ENCODE data around the gene PAQR5.
"Not testable (repeated sequence)": the region's sequence is repeated elsewhere in the genome, so short reads cannot be mapped to it uniquely, and the experiment has no call there.

The PAQR5 gene

DNA sequence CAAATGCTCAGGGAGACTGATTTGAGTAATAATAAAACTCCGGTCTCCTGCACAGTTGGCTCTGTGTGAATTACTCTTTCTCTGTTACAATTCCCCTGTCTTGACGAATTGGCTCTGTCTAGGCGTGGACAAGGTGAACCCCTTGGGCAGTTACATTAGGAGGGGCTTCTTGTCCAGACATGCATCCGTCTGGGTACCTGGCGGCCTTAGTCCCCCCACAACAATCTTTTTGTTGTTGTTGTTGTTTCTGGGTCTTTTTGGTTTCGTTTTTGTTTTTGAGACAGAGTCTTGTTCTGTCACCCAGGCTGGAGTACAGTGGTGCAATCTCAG lies 40.5 kb downstream of the PAQR5 start:
- peaks cover 11% of the 10 kb centered on the region for H3K4me1 Mint-ChIP-seq (ENCODE audit: low read depth)
- H3K4me3 Mint-ChIP-seq; H3K27ac Mint-ChIP-seq; intact Hi-C loops (cut with micrococcal nuclease); H3K9me3 Mint-ChIP-seq; H3K27me3 Mint-ChIP-seq; H3K36me3 Mint-ChIP-seq (ENCODE audit: low read depth): not testable (repeated sequence)

DNA sequence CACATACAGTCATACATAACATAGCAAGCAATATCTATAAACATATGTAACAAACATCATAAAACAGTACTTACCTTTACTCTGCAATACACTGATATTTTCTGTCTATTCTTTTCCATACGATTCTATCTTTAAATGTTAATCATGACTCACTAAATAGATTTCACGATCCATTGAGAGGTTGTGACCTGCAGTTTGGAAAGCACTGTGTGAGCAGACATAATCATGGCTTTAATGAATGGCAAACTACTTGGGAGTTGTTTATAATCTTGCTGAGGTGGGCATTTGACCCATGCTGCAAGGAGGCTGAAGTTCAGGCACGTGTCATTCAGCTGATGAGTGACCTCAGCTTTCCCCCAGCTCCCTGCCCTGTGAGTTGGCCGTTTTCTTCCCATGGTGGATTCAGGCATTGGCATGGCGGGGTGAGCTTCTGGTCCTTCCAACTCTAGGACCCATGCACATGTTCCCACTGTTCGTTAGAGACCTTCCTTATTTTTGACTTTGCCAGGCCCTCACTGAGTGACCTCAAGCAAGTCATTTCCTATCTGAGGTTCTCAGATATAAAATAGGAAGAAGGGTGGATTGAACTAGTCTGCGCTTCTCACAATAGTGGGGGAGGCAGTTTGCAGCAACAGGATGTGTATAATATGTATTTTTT lies 41.7 kb downstream of the PAQR5 start:
- Mint-ChIP-seq H3K27me3 (no peaks in the 10 kb centered on the region), H3K4me3 (no peak overlapping the region)

DNA sequence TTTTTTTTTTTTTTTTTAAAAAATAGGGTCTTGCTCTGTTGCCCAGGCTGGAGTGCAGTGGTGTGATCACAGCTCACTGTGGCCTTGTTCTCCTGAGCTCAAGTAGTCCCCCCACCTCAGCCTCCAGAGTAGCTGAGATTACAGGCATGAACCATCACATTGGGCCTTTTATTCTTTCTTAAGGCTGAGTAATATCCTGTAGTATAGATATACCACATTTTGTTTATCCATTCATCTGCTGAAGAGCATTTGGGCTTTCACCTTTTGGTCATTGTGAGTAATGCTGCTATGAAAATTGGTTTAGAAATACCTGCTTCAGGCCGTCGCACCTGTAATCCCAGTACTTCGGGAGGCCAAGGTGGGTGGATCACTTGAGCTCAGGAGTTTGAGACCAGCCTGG lies 42.6 kb downstream of the PAQR5 start:
- intact Hi-C loops (cut with micrococcal nuclease), result no loop called here
- no peak overlapping the region for H3K4me3 Mint-ChIP-seq
- H3K36me3 Mint-ChIP-seq (ENCODE audit: low read depth), result no peaks in the 10 kb centered on the region
- peaks cover 11% of the 10 kb centered on the region for H3K4me1 Mint-ChIP-seq (ENCODE audit: low read depth)
- no peaks in the 10 kb centered on the region for H3K27me3 Mint-ChIP-seq
- H3K27ac Mint-ChIP-seq, result no peak overlapping the region
- H3K9me3 Mint-ChIP-seq, result no peaks in the 10 kb centered on the region

More for the DNA sequence above, 41.7 kb downstream of the PAQR5 start:
- H3K36me3 Mint-ChIP-seq (ENCODE audit: low read depth), result no peaks in the 10 kb centered on the region
- peaks cover 11% of the 10 kb centered on the region for H3K4me1 Mint-ChIP-seq (ENCODE audit: low read depth)
- H3K9me3 Mint-ChIP-seq, result no peaks in the 10 kb centered on the region
- no peak overlapping the region for H3K27ac Mint-ChIP-seq
- intact Hi-C loops (cut with micrococcal nuclease), result no loop called here

DNA sequence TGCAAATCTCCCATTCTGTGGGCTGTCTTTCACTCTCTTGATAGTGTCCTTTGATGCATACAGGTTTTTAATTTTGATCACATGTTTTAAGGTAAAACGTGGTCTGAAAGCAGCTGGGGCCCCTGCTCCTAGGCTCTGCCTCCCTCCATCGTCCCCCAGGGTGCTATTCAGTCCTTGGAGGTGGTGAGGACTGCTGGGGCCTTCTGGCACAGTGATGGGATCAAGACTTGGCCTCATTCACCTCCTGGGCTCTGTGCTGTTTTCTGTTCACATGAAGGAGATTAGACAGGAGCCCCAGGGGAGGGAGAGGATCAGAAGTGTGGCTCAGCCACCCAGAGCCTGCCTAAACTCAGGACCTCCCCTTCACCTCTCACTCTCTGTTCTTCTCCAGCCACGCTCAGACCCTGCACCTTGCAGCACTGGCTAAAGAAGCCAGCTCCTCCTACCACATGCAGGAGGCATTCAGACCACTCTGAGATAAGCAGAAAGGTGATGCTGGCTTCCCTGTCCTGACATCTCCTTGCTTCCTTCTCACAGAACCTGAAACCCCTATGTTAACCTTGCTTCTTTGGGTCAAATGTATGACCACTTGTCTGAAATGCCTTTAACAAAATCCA lies 43.9 kb downstream of the PAQR5 start:
- H3K4me3 Mint-ChIP-seq, result no peak overlapping the region
- H3K36me3 Mint-ChIP-seq (ENCODE audit: low read depth), result no peaks in the 10 kb centered on the region
- H3K27me3 Mint-ChIP-seq, result no peaks in the 10 kb centered on the region
- H3K4me1 Mint-ChIP-seq (ENCODE audit: low read depth), result peaks cover 11% of the 10 kb centered on the region
- intact Hi-C loops (cut with micrococcal nuclease), result no loop called here
- no peak overlapping the region for H3K27ac Mint-ChIP-seq
- H3K9me3 Mint-ChIP-seq, result no peaks in the 10 kb centered on the region

DNA sequence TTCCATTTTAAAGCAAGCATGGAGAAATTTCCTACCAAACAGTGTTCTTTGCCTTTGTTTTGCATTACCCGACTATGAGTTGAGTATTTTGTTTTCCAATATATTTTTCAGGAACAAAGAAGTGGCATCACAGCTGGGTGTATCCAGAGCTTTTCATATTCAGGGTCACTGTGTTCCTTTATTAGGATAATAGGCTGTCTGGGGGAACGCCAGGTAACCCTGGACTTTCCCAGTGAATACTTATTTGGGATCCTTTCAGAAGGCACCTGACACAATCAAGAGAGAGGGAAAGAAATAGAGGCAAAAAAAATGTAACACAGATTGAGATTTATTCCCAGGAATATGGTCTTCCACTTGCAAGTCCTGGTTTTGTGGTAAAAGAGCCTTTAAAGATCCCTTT lies 44.4 kb downstream of the PAQR5 start:
- H3K36me3 Mint-ChIP-seq (ENCODE audit: low read depth), result no peaks in the 10 kb centered on the region
- H3K4me1 Mint-ChIP-seq (ENCODE audit: low read depth), result peaks cover 11% of the 10 kb centered on the region
- intact Hi-C loops (cut with micrococcal nuclease), result no loop called here
- H3K27ac Mint-ChIP-seq, result no peak overlapping the region
- no peaks in the 10 kb centered on the region for H3K9me3 Mint-ChIP-seq
- H3K27me3 Mint-ChIP-seq, result no peaks in the 10 kb centered on the region
- no peak overlapping the region for H3K4me3 Mint-ChIP-seq

GRCh38 chr15:69344238-69344637 lies 45.5 kb downstream of the PAQR5 start:
- Mint-ChIP-seq H3K9me3 (no peaks in the 10 kb centered on the region), H3K4me3 (no peak overlapping the region), H3K27me3 (no peaks in the 10 kb centered on the region), H3K27ac (no peak overlapping the region), H3K36me3 (ENCODE audit: low read depth) (no peaks in the 10 kb centered on the region), H3K4me1 (ENCODE audit: low read depth) (peaks cover 6% of the 10 kb centered on the region)
- intact Hi-C loops (cut with micrococcal nuclease), result no loop called here

- H3K36me3 Mint-ChIP-seq (ENCODE audit: low read depth), result no peaks in the 10 kb centered on the region
- no peaks in the 10 kb centered on the region for H3K9me3 Mint-ChIP-seq
- H3K4me1 Mint-ChIP-seq (ENCODE audit: low read depth), result no peaks in the 10 kb centered on the region
- H3K27ac Mint-ChIP-seq, result no peak overlapping the region
- intact Hi-C loops (cut with micrococcal nuclease), result no loop called here
- H3K27me3 Mint-ChIP-seq, result no peaks in the 10 kb centered on the region
- H3K4me3 Mint-ChIP-seq, result no peak overlapping the region
Measured at GRCh38 chr15:69346112-69346511, 47.4 kb downstream of the PAQR5 start.

DNA sequence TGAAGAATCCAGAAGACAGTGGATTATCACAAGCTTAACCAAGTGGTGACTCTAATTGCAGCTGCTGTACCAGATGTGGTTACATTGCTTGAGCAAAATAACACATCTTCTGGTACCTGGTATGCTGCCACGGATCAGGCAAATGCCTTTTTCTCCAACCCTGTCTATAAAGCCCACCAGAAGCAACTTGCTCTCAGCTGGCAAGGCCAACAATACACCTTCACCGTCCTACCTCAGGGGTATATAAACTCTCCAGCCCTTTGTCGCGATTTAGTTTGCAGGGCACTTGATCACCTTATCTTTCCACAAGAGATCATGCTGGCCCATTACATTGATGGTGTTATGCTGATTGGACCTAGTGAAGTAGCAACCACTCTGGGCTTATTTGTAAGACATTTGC lies 52.6 kb downstream of the PAQR5 start:
- H3K9me3 Mint-ChIP-seq, result no peaks in the 10 kb centered on the region
- no peaks in the 10 kb centered on the region for H3K36me3 Mint-ChIP-seq (ENCODE audit: low read depth)
- intact Hi-C loops (cut with micrococcal nuclease), result no loop called here
- H3K27ac Mint-ChIP-seq, result no peak overlapping the region
- H3K27me3 Mint-ChIP-seq, result no peaks in the 10 kb centered on the region
- no peaks in the 10 kb centered on the region for H3K4me1 Mint-ChIP-seq (ENCODE audit: low read depth)
- no peak overlapping the region for H3K4me3 Mint-ChIP-seq

DNA sequence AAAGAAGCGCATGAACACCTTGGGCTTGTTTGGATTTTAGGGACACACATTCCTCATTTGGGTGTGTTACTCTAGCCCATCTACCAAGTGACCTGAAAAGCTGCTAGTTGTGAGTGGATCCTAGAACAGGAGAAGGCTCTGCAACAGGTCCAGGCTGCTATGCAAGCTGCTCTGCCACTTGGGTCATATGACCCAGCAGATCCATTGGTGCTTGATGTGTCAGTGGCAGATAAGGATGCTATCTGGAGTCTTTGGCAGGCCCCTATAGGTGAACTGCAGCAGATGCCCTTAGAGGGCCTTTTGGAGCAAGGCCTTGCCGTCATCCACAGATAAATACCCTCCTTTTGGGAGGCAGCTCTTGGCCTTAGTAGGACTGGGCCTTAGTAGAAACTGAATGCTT lies 53.2 kb downstream of the PAQR5 start:
- H3K9me3 Mint-ChIP-seq, result no peaks in the 10 kb centered on the region
- no peaks in the 10 kb centered on the region for H3K4me1 Mint-ChIP-seq (ENCODE audit: low read depth)
- H3K27me3 Mint-ChIP-seq, result no peaks in the 10 kb centered on the region
- intact Hi-C loops (cut with micrococcal nuclease), result no loop called here
- no peak overlapping the region for H3K4me3 Mint-ChIP-seq
- no peak overlapping the region for H3K27ac Mint-ChIP-seq
- H3K36me3 Mint-ChIP-seq (ENCODE audit: low read depth), result no peaks in the 10 kb centered on the region

GRCh38 chr15:69357773-69358771 lies 59.4 kb downstream of the PAQR5 start:
- no peaks in the 10 kb centered on the region for H3K27me3 Mint-ChIP-seq
- H3K4me1 Mint-ChIP-seq (ENCODE audit: low read depth), result no peaks in the 10 kb centered on the region
- H3K36me3 Mint-ChIP-seq (ENCODE audit: low read depth), result no peaks in the 10 kb centered on the region
- no peak overlapping the region for H3K4me3 Mint-ChIP-seq
- H3K27ac Mint-ChIP-seq, result no peak overlapping the region
- intact Hi-C loops (cut with micrococcal nuclease), result no loop called here
- H3K9me3 Mint-ChIP-seq, result no peaks in the 10 kb centered on the region

DNA sequence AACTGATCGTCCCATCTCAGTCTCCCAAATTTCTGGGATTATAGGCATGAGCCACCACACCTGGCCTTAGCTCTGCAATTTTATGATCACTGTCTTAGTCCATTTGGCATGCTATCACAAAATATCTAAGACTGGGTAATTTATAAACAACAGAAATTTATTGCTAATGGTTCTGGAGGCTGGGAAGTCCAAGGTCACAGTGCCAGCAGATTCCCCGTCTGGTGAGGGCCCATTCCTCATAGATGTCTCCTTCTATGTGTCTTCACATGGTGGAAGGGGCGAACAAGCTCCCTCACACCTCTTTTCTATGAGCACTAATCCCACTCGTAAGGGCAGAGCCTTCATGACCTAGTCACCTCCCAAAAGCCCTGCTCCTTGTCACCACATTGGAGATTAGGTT lies 60.1 kb downstream of the PAQR5 start:
- intact Hi-C loops (cut with micrococcal nuclease), result no loop called here
- Mint-ChIP-seq H3K9me3 (no peaks in the 10 kb centered on the region), H3K27me3 (no peaks in the 10 kb centered on the region), H3K36me3 (ENCODE audit: low read depth) (no peaks in the 10 kb centered on the region), H3K27ac (no peak overlapping the region), H3K4me1 (ENCODE audit: low read depth) (no peaks in the 10 kb centered on the region), H3K4me3 (no peak overlapping the region)

GRCh38 chr15:69359722-69360121 lies 61.0 kb downstream of the PAQR5 start:
- intact Hi-C loops (cut with micrococcal nuclease), result no loop called here
- H3K36me3 Mint-ChIP-seq (ENCODE audit: low read depth), result no peaks in the 10 kb centered on the region
- H3K4me1 Mint-ChIP-seq (ENCODE audit: low read depth), result no peaks in the 10 kb centered on the region

GRCh38 chr15:69360642-69361041 lies 61.9 kb downstream of the PAQR5 start:
- H3K36me3 Mint-ChIP-seq (ENCODE audit: low read depth), result no peaks in the 10 kb centered on the region
- H3K27ac Mint-ChIP-seq, result no peak overlapping the region
- H3K4me1 Mint-ChIP-seq (ENCODE audit: low read depth), result no peaks in the 10 kb centered on the region
- no peaks in the 10 kb centered on the region for H3K9me3 Mint-ChIP-seq
- H3K4me3 Mint-ChIP-seq, result no peak overlapping the region
- intact Hi-C loops (cut with micrococcal nuclease), result no loop called here
- H3K27me3 Mint-ChIP-seq, result no peaks in the 10 kb centered on the region

More at GRCh38 chr15:69359722-69360121, 61.0 kb downstream of the PAQR5 start:
- Mint-ChIP-seq H3K4me3 (no peak overlapping the region), H3K27me3 (no peaks in the 10 kb centered on the region), H3K27ac (no peak overlapping the region), H3K9me3 (no peaks in the 10 kb centered on the region)

DNA sequence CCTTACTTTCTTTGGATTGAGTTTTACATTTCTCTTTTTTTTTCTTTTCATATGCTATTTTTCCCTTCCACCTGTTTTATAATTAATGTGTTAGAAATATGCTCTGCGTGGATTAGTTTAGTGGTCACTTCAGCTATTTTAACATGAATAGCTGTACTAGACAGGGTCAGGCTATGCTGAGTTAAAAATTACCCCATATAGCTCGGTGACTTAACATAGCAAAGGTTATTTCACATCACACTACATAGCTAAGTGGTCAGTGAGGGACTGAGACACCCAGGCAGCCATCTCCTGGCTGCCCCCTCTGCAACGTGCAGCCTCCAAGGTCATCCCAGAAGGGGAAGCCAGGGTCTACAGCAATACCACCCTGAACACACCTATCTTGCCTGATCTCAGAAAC lies 68.5 kb downstream of the PAQR5 start:
- H3K27me3 Mint-ChIP-seq, result no peaks in the 10 kb centered on the region
- intact Hi-C loops (cut with micrococcal nuclease), result no loop called here
- H3K27ac Mint-ChIP-seq, result no peak overlapping the region
- H3K4me1 Mint-ChIP-seq (ENCODE audit: low read depth), result no peaks in the 10 kb centered on the region
- H3K36me3 Mint-ChIP-seq (ENCODE audit: low read depth), result no peaks in the 10 kb centered on the region
- H3K9me3 Mint-ChIP-seq, result no peaks in the 10 kb centered on the region
- H3K4me3 Mint-ChIP-seq, result no peak overlapping the region
